Thyroid gland (tissue), 4 donors: ENCODE data around the gene ADAMTS1. TPM values are rescaled to one million over a fixed set of nuclear protein-coding genes. Genes with fewer than 3 reads are reported as not detected.
"Not testable (repeated sequence)": the region's sequence is repeated elsewhere in the genome, so short reads cannot be mapped to it uniquely, and the experiment has no call there.

Source experiments
- DNase-seq, 2 donors: peaks; one replicate each; pipeline ENCODE4 v3.0.0-alpha.2; 2019
- H3K27ac ChIP-seq, 3 donors: fragments of 200-600 bp; sonication (generic); 1 replicate in 2 of 3; 2 replicates in 1 of 3; pipeline ENCODE4 v1.5.1; 2016 to 2019; ENCODE audit warnings: mild to moderate bottlenecking in 1 of 3, moderate library complexity in 1 of 3
- H3K27me3 ChIP-seq: fragments of 200-600 bp; sonication (generic); one replicate; pipeline ENCODE4 v1.5.1; 2019
- H3K36me3 ChIP-seq, 2 donors: fragments of 200-600 bp; sonication (generic); one replicate each; pipeline ENCODE4 v1.5.1; 2016 to 2019
- H3K4me1 ChIP-seq, 2 donors: fragments of 200-600 bp; sonication (generic); one replicate each; pipeline ENCODE4 v1.5.1; 2017 to 2019
- H3K4me3 ChIP-seq, 3 donors: fragments of 200-600 bp; sonication (generic); replicated peaks in 1 of 3; 1 replicate in 2 of 3; 2 replicates in 1 of 3; pipeline ENCODE4 v1.5.1; 2016; ENCODE audit warnings: mild to moderate bottlenecking in 1 of 3
- H3K9me3 ChIP-seq: fragments of 200-600 bp; sonication (generic); one replicate; pipeline ENCODE4 v1.5.1; 2017
- CTCF ChIP-seq, 6 experiments: fragments of 200-600 bp in 3 of 6; fragments of 450-650 bp in 3 of 6; sonication (generic) in 3 of 6; IDR thresholded peaks; one replicate each; pipeline ENCODE4 v1.5.1; 2016 to 2019; ENCODE audit warnings: antibody characterized with exemption in 6 of 6, mild to moderate bottlenecking in 2 of 6, inconsistent platforms in 1 of 6, moderate library complexity in 1 of 6
- POLR2A ChIP-seq, 2 donors: fragments of 450-650 bp; IDR thresholded peaks; one replicate each; pipeline ENCODE4 v1.6.1; 2017; ENCODE audit warnings: antibody characterized with exemption in 2 of 2, mild to moderate bottlenecking in 2 of 2, moderate library complexity in 1 of 2
- WGBS, 2 donors: methylation state at CpG; one replicate each; pipeline ENCODE4 v1.1.5; 2017; 5-methylcytosine and 5-hydroxymethylcytosine counted together
- intact Hi-C: fragments of 100-400 bp; cut with DNase I; formaldehyde crosslinking; loops from one replicate; pipeline ENCODE4 v1.15.1; 2023
- total RNA-seq, 4 donors: library from RNA; depleted of rRNA; stranded (reverse); fragments of >200 nt; gene quantifications; one replicate each; pipeline ENCODE4 v1.2.3, GENCODE V29; 2016

ADAMTS1 gene
- total RNA-seq, 4 donors from 2014 or later, result 43.4 to 86.5 (median 56.3) TPM

GRCh38 chr21:26865857-26866256 is 20.6 kb upstream of the ADAMTS1 start:
- WGBS, 2 donors, result 79 to 91% methylated on average over 3 of the region's 3 CpGs

GRCh38 chr21:26856871-26857350 is 11.7 kb upstream of the ADAMTS1 start:
- not testable (repeated sequence) for H3K9me3 ChIP-seq, H3K36me3 ChIP-seq, DNase-seq, H3K4me1 ChIP-seq, H3K27me3 ChIP-seq, H3K4me3 ChIP-seq, H3K27ac ChIP-seq
- WGBS, 2 donors, result 91 to 98% methylated on average over 7 of the region's 7 CpGs
- intact Hi-C loops, result loop anchor here (10.0 kb wide), 1 partner anchor 108 kb away; the partner anchor contains the start of gene ADAMTS5

More at GRCh38 chr21:26865857-26866256, 20.6 kb upstream of the ADAMTS1 start:
- Histone ChIP-seq H3K4me3 (no peak overlapping the region), H3K36me3 (no peaks in the 10 kb centered on the region), H3K4me1 (no peaks in the 10 kb centered on the region), H3K9me3 (no peaks in the 10 kb centered on the region), H3K27ac (no peak overlapping the region), H3K27me3 (no peaks in the 10 kb centered on the region)
- no peak for TF ChIP-seq POLR2A (IDR thresholded peaks at IDR 0.05)
- TF ChIP-seq CTCF (IDR thresholded peaks at IDR 0.05), result no peak
- intact Hi-C loops, result no loop called here
- no peak for DNase-seq

GRCh38 chr21:26854695-26855094 is 9.5 kb upstream of the ADAMTS1 start:
- H3K9me3 ChIP-seq, H3K27ac ChIP-seq, H3K36me3 ChIP-seq, H3K4me1 ChIP-seq, DNase-seq, H3K27me3 ChIP-seq, H3K4me3 ChIP-seq: not testable (repeated sequence)
- intact Hi-C loops, result loop anchor here (5.0 to 10.0 kb wide), 2 partner anchors 110 to 713 kb away; partner anchors contain the start of gene ADAMTS5
- WGBS, 2 donors, result 90 to 93% methylated on average over 14 of the region's 14 CpGs

- Histone ChIP-seq H3K27me3 (no peaks in the 10 kb centered on the region), H3K9me3 (no peaks in the 10 kb centered on the region), H3K4me3 (no peak overlapping the region), H3K4me1 (no peaks in the 10 kb centered on the region), H3K36me3 (no peaks in the 10 kb centered on the region), H3K27ac (no peak overlapping the region)
- intact Hi-C loops, result loop anchor here (5.0 to 10.0 kb wide), 2 partner anchors 112 to 715 kb away; partner anchors contain the start of gene ADAMTS5
- 95% methylated on average over 3 of the region's 3 CpGs for WGBS, 2 donors
- no peak for DNase-seq
- TF ChIP-seq POLR2A (IDR thresholded peaks at IDR 0.05) (no peak), CTCF (IDR thresholded peaks at IDR 0.05) (no peak)
These were observed 7.2 kb upstream of the ADAMTS1 start for GRCh38 chr21:26852423-26852822.

GRCh38 chr21:26851109-26851944 is 6.1 kb upstream of the ADAMTS1 start:
- TF ChIP-seq POLR2A (IDR thresholded peaks at IDR 0.05), result no peak
- no peak for TF ChIP-seq CTCF (IDR thresholded peaks at IDR 0.05)
- WGBS, 2 donors, result 89 to 94% methylated on average over 6 of the region's 6 CpGs
- Histone ChIP-seq H3K27me3 (no peaks in the 10 kb centered on the region), H3K4me1 (no peaks in the 10 kb centered on the region), H3K36me3 (no peaks in the 10 kb centered on the region), H3K9me3 (no peaks in the 10 kb centered on the region), H3K4me3 (no peak overlapping the region), H3K27ac (no peak overlapping the region)
- no peak for DNase-seq
- intact Hi-C loops, result loop anchor here (2.0 to 10.0 kb wide), 3 partner anchors 113 to 847 kb away; partner anchors contain the start of gene ADAMTS5

- Histone ChIP-seq H3K4me3 (no peak overlapping the region), H3K9me3 (no peaks in the 10 kb centered on the region), H3K27me3 (no peaks in the 10 kb centered on the region), H3K36me3 (no peaks in the 10 kb centered on the region), H3K4me1 (no peaks in the 10 kb centered on the region), H3K27ac (no peak overlapping the region)
- WGBS, 2 donors, result 15 to 16% methylated on average over 5 of the region's 5 CpGs
- intact Hi-C loops, result loop anchor here (2.0 to 10.0 kb wide), 3 partner anchors 115 to 849 kb away; partner anchors contain the start of gene ADAMTS5
- DNase-seq, result peak; percentile 9 to 13
- TF ChIP-seq CTCF (IDR thresholded peaks at IDR 0.05), result peak; percentile 27 to 99 (median 64)
- TF ChIP-seq POLR2A (IDR thresholded peaks at IDR 0.05), result no peak
These were observed 5.0 kb upstream of the ADAMTS1 start for GRCh38 chr21:26850116-26850643.
